ENCODE data around the gene SCAF4. TPM values are rescaled to one million over a fixed set of nuclear protein-coding genes. Genes with fewer than 3 reads are reported as not detected.

The SCAF4 gene
- total and polyA plus RNA-seq, 2 of the 8 experiments (the other 6 are each of a cell fraction or from before 2014, with no cell fraction given), result 28.9 to 55.1 TPM

GRCh38 chr21:31713115-31713514 is 18.8 kb downstream of the SCAF4 start:
- Histone ChIP-seq H3K9ac (replicated peaks in 1 of 4; ENCODE audit: extremely low read depth in 1 of 4, low read depth in 3 of 4, low read length in 3 of 4) (no peak overlapping the region), H3K4me1 (replicated peaks in 1 of 4; ENCODE audit: control insufficient read depth in 3 of 4, insufficient read depth in 4 of 4, low read length in 3 of 4) (peaks cover 0 to 17% (median 5%) of the 10 kb centered on the region in 4 experiments; a peak in 3 of 7 replicates), H4K20me1 (replicated peaks in 1 of 2; ENCODE audit: control insufficient read depth in 1 of 2, insufficient read depth in 2 of 2, low read length in 2 of 2) (peaks cover 16 to 30% of the 10 kb centered on the region in 2 experiments), H3K14ac (ENCODE audit: insufficient read length) (no peak overlapping the region), H2BK15ac (ENCODE audit: low read length) (no peak overlapping the region), H3K4ac (replicated peaks; ENCODE audit: insufficient read length, low read depth, low read length) (no peak overlapping the region), H2BK120ac (replicated peaks; ENCODE audit: low read depth, low read length) (no peak overlapping the region), H4K5ac (ENCODE audit: insufficient read length, low read depth, low read length) (no peak overlapping the region), H2BK12ac (ENCODE audit: low read depth, low read length) (no peak overlapping the region), H2AFZ (ENCODE audit: low read length) (no peak overlapping the region), H3K79me1 (ENCODE audit: low read depth, low read length) (0 out of 2 replicates have a peak, but pooled peaks cover 3% of the 10 kb centered on the region), H4K8ac (ENCODE audit: extremely low read depth, insufficient read depth, low read length) (no peak overlapping the region), H3K18ac (ENCODE audit: extremely low read depth, low read length) (no peak overlapping the region), H2BK20ac (ENCODE audit: low read length) (no peak overlapping the region), H3K23ac (ENCODE audit: insufficient read length) (no peak overlapping the region), H3K79me2 (ENCODE audit: control insufficient read depth in 1 of 2, insufficient read depth in 2 of 2, low read length in 2 of 2) (peaks cover 17 to 99% of the 10 kb centered on the region in 2 experiments), H2BK5ac (ENCODE audit: low read depth, low read length) (no peak overlapping the region), H3K56ac (replicated peaks; ENCODE audit: insufficient read length, low read depth, low read length) (no peak overlapping the region), H3K23me2 (ENCODE audit: low read depth, low read length) (no peaks in the 10 kb centered on the region), H3K36me3 (ENCODE audit: control insufficient read depth in 2 of 4, insufficient read depth in 4 of 4, low read length in 3 of 4) (no peaks in the 10 kb centered on the region), H3K4me2 (ENCODE audit: insufficient read depth in 1 of 2, low read depth in 2 of 2, low read length in 2 of 2) (no peak overlapping the region), H3K27ac (ENCODE audit: low read depth, low read length) (no peak overlapping the region), H4K91ac (replicated peaks; ENCODE audit: insufficient read length, low read length) (no peak overlapping the region), H2AK5ac (ENCODE audit: low read depth, low read length) (no peak overlapping the region), H3K27me3 (replicated peaks in 1 of 4; ENCODE audit: control insufficient read depth in 3 of 4, extremely low read depth in 1 of 4, insufficient read depth in 3 of 4, low read length in 3 of 4) (no peaks in the 10 kb centered on the region), H3K4me3 (ENCODE audit: extremely low read depth in 1 of 4, insufficient read depth in 2 of 4, low read depth in 3 of 4, low read length in 4 of 4) (no peak overlapping the region), H3K9me3 (ENCODE audit: insufficient read depth in 2 of 2, low read depth in 1 of 2, low read length in 1 of 2) (no peaks in the 10 kb centered on the region)
- no peak for DNase-seq (ENCODE audit: low read depth in 1 of 2, low spot score in 2 of 2)
- POLR2A ChIA-PET (ENCODE audit: partially characterized antibody), result interaction anchor here (0.7 kb wide), 1 partner anchor 67 kb away, joined by 4 read pairs; no protein-coding TSS in a partner anchor
- no peak for FAIRE-seq
- TF ChIP-seq CTBP2 (IDR thresholded peaks at IDR 0.05; ENCODE audit: borderline replicate concordance, insufficient read depth, insufficient read length, low read length) (no peak), CBX5 (IDR thresholded peaks at IDR 0.05; ENCODE audit: low read depth, low read length) (no peak), SP1 (IDR thresholded peaks at IDR 0.05; ENCODE audit: low read depth, low read length) (no peak), CEBPB (IDR thresholded peaks at IDR 0.05; ENCODE audit: low read depth, low read length) (no peak), SUZ12 (IDR thresholded peaks at IDR 0.05; ENCODE audit: low read length) (no peak), SIRT6 (IDR thresholded peaks at IDR 0.05; ENCODE audit: low read length) (no peak), ATF3 (IDR thresholded peaks at IDR 0.05; ENCODE audit: insufficient read depth, low read depth, low read length) (no peak)
- 82% methylated on average over 3 of the region's 3 CpGs; no CpG with 5 or more reads in 1 of the 2 experiments for WGBS, 2 experiments (ENCODE audit: extremely low coverage in 1 of 2, insufficient coverage in 1 of 2, insufficient read length in 1 of 2, insufficient replicate concordance in 2 of 2, low coverage in 1 of 2, low lambda C conversion rate in 2 of 2, missing lambda C conversion rate in 1 of 2)
- CTCF ChIA-PET (ENCODE audit: partially characterized antibody), result no interaction called here
